K562 (cell line): ENCODE results near the gene PHACTR3. TPM values are rescaled to one million over a fixed set of nuclear protein-coding genes. Genes with fewer than 3 reads are reported as not detected.

ENCODE experiments used
- ATAC-seq: fragments of 200-7000 bp; cut with Tn5 transposase; 3 replicates; pipeline ENCODE4 v1.9.1; 2020; ENCODE audit warnings: moderate library complexity
- BruUV-seq: library from RNA; stranded (reverse); fragments of 400-500 nt; replicated peaks from 2 replicates; lab custom pipeline; 2021; lab: Mats Ljungman, UMichigan
- CTCF ChIA-PET: fragments of 300-600 bp; formaldehyde crosslinking; extraction: SDS; loops from one replicate; lab custom pipeline; 2021; ENCODE audit warnings: low intra/inter-chr PET ratio; lab: Yijun Ruan, JAX
- POLR2A ChIA-PET: fragments of 300-600, 350-650 bp; sonication (Branson Sonifier 250); formaldehyde crosslinking; extraction: SDS; loops from one replicate; lab custom pipeline; 2021; ENCODE audit warnings: antibody characterized with exemption, inconsistent platforms; lab: Yijun Ruan, JAX
- DNase-seq, 4 experiments: peaks; one replicate each; pipeline versions ENCODE4 v3.0.0 to v3.0.0-alpha.2; 2011 to 2018; ENCODE audit warnings: low spot score in 3 of 4, mixed read lengths in 3 of 4; ENCODE audit errors: extremely low read depth in 1 of 4
- FAIRE-seq: peaks from 2 replicates; lab custom pipeline; 2011; peaks lifted over from hg19 to GRCh38; lab: Jason Lieb, UNC
- H2AFZ ChIP-seq: 2 replicates; pipeline ENCODE4 v1.6.0; 2011; ENCODE audit warnings: low read depth, low read length, control low read depth, inconsistent platforms
- H3K27ac ChIP-seq: fragments of 200-600 bp; 3 replicates; pipeline ENCODE4 v1.8.0; 2011; ENCODE audit warnings: low read depth, mild to moderate bottlenecking, control low read depth, inconsistent platforms, low read length, moderate library complexity, mixed read lengths; ENCODE audit errors: extremely low read depth
- H3K27me3 ChIP-seq, 2 experiments: fragments of 300-600 bp in 1 of 2; 2 replicates in 1 of 2; 3 replicates in 1 of 2; pipeline versions ENCODE4 v1.6.0 to v1.8.0; 2011; ENCODE audit warnings: inconsistent platforms in 2 of 2, low read length in 2 of 2, mild to moderate bottlenecking in 1 of 2, mixed read lengths in 1 of 2, moderate library complexity in 1 of 2; ENCODE audit not compliant: control insufficient read depth in 2 of 2, insufficient read depth in 2 of 2
- H3K36me3 ChIP-seq: fragments of 300-600 bp; 3 replicates; pipeline ENCODE4 v1.8.0; 2011; ENCODE audit warnings: mild to moderate bottlenecking, low read length, inconsistent platforms; ENCODE audit not compliant: control insufficient read depth, insufficient read depth
- H3K4me1 ChIP-seq, 2 experiments: fragments of 200-600 bp in 1 of 2; replicated peaks in 1 of 2; 2 replicates in 1 of 2; 3 replicates in 1 of 2; pipeline versions ENCODE4 v1.5.1 to v1.8.0; 2011; ENCODE audit warnings: inconsistent platforms in 2 of 2, low read length in 2 of 2, mild to moderate bottlenecking in 1 of 2, mixed read lengths in 1 of 2, moderate library complexity in 1 of 2; ENCODE audit not compliant: control insufficient read depth in 2 of 2, insufficient read depth in 2 of 2
- H3K4me2 ChIP-seq: 2 replicates; pipeline ENCODE4 v1.6.1; 2011; ENCODE audit warnings: low read length, control low read depth, inconsistent platforms, mixed read lengths; ENCODE audit not compliant: insufficient read depth
- H3K4me3 ChIP-seq: fragments of 200-600 bp; sonication (generic), shearing (Covaris generic); 2 replicates; pipeline ENCODE4 v1.5.1; 2016; ENCODE audit warnings: control low read depth, inconsistent platforms
- H3K79me2 ChIP-seq: fragments of 200-600 bp; 3 replicates; pipeline ENCODE4 v1.8.0; 2011; ENCODE audit warnings: low read length, inconsistent platforms; ENCODE audit not compliant: control insufficient read depth, insufficient read depth
- H3K9ac ChIP-seq, 2 experiments: 2 replicates each; pipeline versions ENCODE4 v1.6.0 to v1.6.1; 2011; ENCODE audit warnings: low read depth in 2 of 2, low read length in 2 of 2, control low read depth in 1 of 2, inconsistent platforms in 1 of 2, mild to moderate bottlenecking in 1 of 2, mixed read lengths in 1 of 2; ENCODE audit not compliant: insufficient read depth in 1 of 2
- H3K9me1 ChIP-seq: one replicate; pipeline ENCODE4 v1.6.0; 2011; ENCODE audit warnings: inconsistent platforms, mild to moderate bottlenecking, low read length, moderate library complexity; ENCODE audit not compliant: control insufficient read depth, insufficient read depth
- H3K9me3 ChIP-seq: replicated peaks from 2 replicates; pipeline ENCODE4 v1.5.1; 2011; ENCODE audit warnings: low read depth, low read length, inconsistent platforms; ENCODE audit not compliant: control insufficient read depth, insufficient read depth
- H4K20me1 ChIP-seq: replicated peaks from 2 replicates; pipeline ENCODE4 v1.6.1; 2011; ENCODE audit warnings: low read length, inconsistent platforms, mixed read lengths; ENCODE audit not compliant: control insufficient read depth, insufficient read depth
- DPF2 ChIP-seq: fragments of 450-650 bp; IDR thresholded peaks from 2 replicates; pipeline ENCODE4 v1.6.1; 2016
- HDAC6 ChIP-seq: IDR thresholded peaks from 2 replicates; pipeline ENCODE4 v1.6.1; 2012; ENCODE audit warnings: low read depth, mild to moderate bottlenecking, control low read depth, inconsistent platforms, low read length, moderate library complexity
- KAT8 ChIP-seq: fragments of 450-650 bp; IDR thresholded peaks from 2 replicates; pipeline ENCODE4 v1.6.1; 2016; ENCODE audit warnings: low read depth, mild to moderate bottlenecking
- POLR2AphosphoS2 ChIP-seq: IDR thresholded peaks from 2 replicates; pipeline ENCODE4 v1.6.1; 2012; ENCODE audit warnings: low read length, improper control_type of control experiment
- RBM34 ChIP-seq: fragments of 200-400 bp; formaldehyde crosslinking; IDR thresholded peaks from 2 replicates; pipeline ENCODE4 v1.6.1; 2018; ENCODE audit warnings: low read length, borderline replicate concordance; ENCODE audit not compliant: insufficient read depth
- ZKSCAN1 ChIP-seq: fragments of 150-350 bp; IDR thresholded peaks from 2 replicates; pipeline ENCODE4 v1.6.1; 2016; ENCODE audit warnings: low read depth, low read length
- WGBS: fragments of 100-300 bp; shearing (Covaris generic); methylation state at CpG from one replicate; pipeline ENCODE4 v1.1.6; 2016; ENCODE audit warnings: low coverage, mixed read lengths; ENCODE audit not compliant: insufficient coverage; ENCODE audit errors: missing lambda C conversion rate; 5-methylcytosine and 5-hydroxymethylcytosine counted together
- in situ Hi-C: fragments of 300-500 bp; cut with MboI; formaldehyde crosslinking; loops from 4 replicates; pipeline ENCODE4 v1.15.0; 2018; ENCODE audit warnings: inconsistent platforms, mixed read lengths
- intact Hi-C: fragments of 100-400 bp; cut with micrococcal nuclease; formaldehyde crosslinking; loops from 2 replicates; pipeline ENCODE4 v1.14.2; 2022
- polyA plus RNA-seq, 8 experiments: library from polyadenylated mRNA; depleted of rRNA in 4 of 8; stranded (reverse) in 5 of 8; unstranded in 3 of 8; fragments of >200 nt; fragmentation: Nextera tagmentation in 2 of 8; fragmentation: Illumina TruSeq in 1 of 8; extraction: Ambion mirVana in 2 of 8; extraction: Trizol in 1 of 8; gene quantifications; 2 replicates each; pipeline versions ENCODE4 v1.2.1 to v1.2.3, GENCODE V29; 2011 to 2014; ENCODE audit warnings: inconsistent platforms in 1 of 8, missing spikeins in 1 of 8
- total RNA-seq, 7 experiments: library from RNA; depleted of rRNA in 6 of 7; stranded (reverse); fragments of >200 nt in 6 of 7; fragmentation: Illumina TruSeq in 2 of 7; extraction: Trizol in 2 of 7; gene quantifications; 2 replicates each; pipeline versions ENCODE4 v1.2.1 to v1.2.3, GENCODE V29; 2011 to 2021; ENCODE audit warnings: low replicate concordance in 1 of 7
- TF ChIP-seq, protein P1 (sequence below): fragments of 250-450 bp; sonication (Bioruptor Pico); IDR thresholded peaks from 2 replicates; pipeline ENCODE4 v1.8.0; 2021; ENCODE audit warnings: borderline replicate concordance, mild to moderate bottlenecking, moderate library complexity; ENCODE audit not compliant: poor library complexity, severe bottlenecking
- TF ChIP-seq, protein P2 (sequence below): fragments of 250-450 bp; sonication (Bioruptor Pico); IDR thresholded peaks from 2 replicates; pipeline ENCODE4 v1.8.0; 2022; ENCODE audit warnings: inconsistent platforms, mild to moderate bottlenecking, moderate library complexity, borderline replicate concordance
- TF ChIP-seq, protein P3 (sequence below): fragments of 450-650 bp; formaldehyde crosslinking; conservative IDR thresholded peaks from 2 replicates; pipeline ENCODE4 v1.4.0; 2022; ENCODE audit warnings: mild to moderate bottlenecking, missing genetic modification characterization

PHACTR3 gene
- total and polyA plus RNA-seq, 9 of the 15 experiments (the other 6 are each of a cell fraction or from before 2014, with no cell fraction given), result not detected

DNA sequence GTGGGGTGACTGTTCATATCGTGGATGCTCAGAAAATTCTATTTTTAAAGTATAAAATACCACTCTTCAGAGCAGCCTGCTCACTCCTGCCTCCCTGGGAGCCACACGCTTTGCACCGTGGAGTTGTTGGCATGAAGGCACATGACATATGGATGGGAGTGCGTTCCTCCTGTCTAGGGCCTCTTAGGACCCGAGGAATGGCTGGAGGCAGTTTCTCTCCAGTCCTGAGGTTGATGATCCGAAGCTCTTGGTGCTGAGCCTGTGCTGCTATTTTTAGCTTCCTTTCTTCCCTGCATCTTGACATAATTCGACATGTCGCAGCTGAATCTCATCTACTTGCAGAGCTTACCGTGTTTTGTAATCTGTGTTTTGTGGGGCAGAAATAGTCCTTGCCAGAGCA lies 73.9 kb downstream of the PHACTR3 start:
- intact Hi-C loops, result no loop called here
- no TSS peak for BruUV-seq
- Histone ChIP-seq H4K20me1 (no peaks in the 10 kb centered on the region), H3K36me3 (no peaks in the 10 kb centered on the region), H3K9ac (no peak overlapping the region), H2AFZ (no peak overlapping the region), H3K9me1 (peaks cover 4% of the 10 kb centered on the region), H3K4me1 (no peaks in the 10 kb centered on the region), H3K4me3 (no peak overlapping the region), H3K27ac (no peak overlapping the region), H3K27me3 (peaks cover 6 to 17% of the 10 kb centered on the region in 2 experiments; a peak in 2 of 5 replicates), H3K79me2 (no peaks in the 10 kb centered on the region), H3K4me2 (no peak overlapping the region), H3K9me3 (no peaks in the 10 kb centered on the region)
- ChIA-PET POLR2A (interaction anchor here (0.8 kb wide), 1 partner anchor 69 kb away, joined by 3 read pairs; no protein-coding TSS in a partner anchor), CTCF (no interaction called here)
- WGBS, result 0% methylated on average over 9 of the region's 9 CpGs
- FAIRE-seq, result no peak
- TF ChIP-seq, protein P1, sequence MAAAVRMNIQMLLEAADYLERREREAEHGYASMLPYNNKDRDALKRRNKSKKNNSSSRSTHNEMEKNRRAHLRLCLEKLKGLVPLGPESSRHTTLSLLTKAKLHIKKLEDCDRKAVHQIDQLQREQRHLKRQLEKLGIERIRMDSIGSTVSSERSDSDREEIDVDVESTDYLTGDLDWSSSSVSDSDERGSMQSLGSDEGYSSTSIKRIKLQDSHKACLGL, result no peak
- TF ChIP-seq KAT8, result no peak
- TF ChIP-seq POLR2AphosphoS2, result no peak
- TF ChIP-seq HDAC6, result no peak
- TF ChIP-seq ZKSCAN1, result no peak
- TF ChIP-seq, protein P2, sequence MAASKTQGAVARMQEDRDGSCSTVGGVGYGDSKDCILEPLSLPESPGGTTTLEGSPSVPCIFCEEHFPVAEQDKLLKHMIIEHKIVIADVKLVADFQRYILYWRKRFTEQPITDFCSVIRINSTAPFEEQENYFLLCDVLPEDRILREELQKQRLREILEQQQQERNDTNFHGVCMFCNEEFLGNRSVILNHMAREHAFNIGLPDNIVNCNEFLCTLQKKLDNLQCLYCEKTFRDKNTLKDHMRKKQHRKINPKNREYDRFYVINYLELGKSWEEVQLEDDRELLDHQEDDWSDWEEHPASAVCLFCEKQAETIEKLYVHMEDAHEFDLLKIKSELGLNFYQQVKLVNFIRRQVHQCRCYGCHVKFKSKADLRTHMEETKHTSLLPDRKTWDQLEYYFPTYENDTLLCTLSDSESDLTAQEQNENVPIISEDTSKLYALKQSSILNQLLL, result no peak
- TF ChIP-seq, protein P3, sequence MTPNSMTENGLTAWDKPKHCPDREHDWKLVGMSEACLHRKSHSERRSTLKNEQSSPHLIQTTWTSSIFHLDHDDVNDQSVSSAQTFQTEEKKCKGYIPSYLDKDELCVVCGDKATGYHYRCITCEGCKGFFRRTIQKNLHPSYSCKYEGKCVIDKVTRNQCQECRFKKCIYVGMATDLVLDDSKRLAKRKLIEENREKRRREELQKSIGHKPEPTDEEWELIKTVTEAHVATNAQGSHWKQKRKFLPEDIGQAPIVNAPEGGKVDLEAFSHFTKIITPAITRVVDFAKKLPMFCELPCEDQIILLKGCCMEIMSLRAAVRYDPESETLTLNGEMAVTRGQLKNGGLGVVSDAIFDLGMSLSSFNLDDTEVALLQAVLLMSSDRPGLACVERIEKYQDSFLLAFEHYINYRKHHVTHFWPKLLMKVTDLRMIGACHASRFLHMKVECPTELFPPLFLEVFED (CRISPR knock-in tag), result no peak
- no peak for TF ChIP-seq RBM34
- no peak for TF ChIP-seq DPF2
- no peak for ATAC-seq
- in situ Hi-C loops, result no loop called here
- DNase-seq, result no peak
